NCI-H1092 (cell line): ENCODE data around the gene HLX.

Experiments used
- DNase-seq: peaks from one replicate; lab custom pipeline; 2025; lab: John Stamatoyannopoulos, UW

The HLX gene

GRCh38 chr1:220925707-220926106 is 46.5 kb downstream of the HLX start:
- no peak for DNase-seq

- DNase-seq, result peak; percentile 54
Observed at GRCh38 chr1:220926146-220926545, 46.9 kb downstream of the HLX start.

- no peak for DNase-seq
Observed at GRCh38 chr1:220927442-220927841, 48.2 kb downstream of the HLX start.

GRCh38 chr1:220928320-220928719 is 49.1 kb downstream of the HLX start:
- DNase-seq, result no peak

GRCh38 chr1:220928725-220929300 is 49.6 kb downstream of the HLX start:
- DNase-seq, result no peak

GRCh38 chr1:220929304-220929703 is 50.1 kb downstream of the HLX start:
- DNase-seq, result no peak
